Measurements from ENCODE around the gene TRIM63. TPM values are rescaled to one million over a fixed set of nuclear protein-coding genes. Genes with fewer than 3 reads are reported as not detected.
A peak's percentile ranks its signal among the peaks of the same experiment; 100 is the strongest.

The TRIM63 gene
- total and polyA plus RNA-seq, 9 of the 15 experiments (the other 6 are each of a cell fraction or from before 2014, with no cell fraction given), result 0.08 to 0.57 (median 0.36) TPM

- TF ChIP-seq ZBTB49 (CRISPR knock-in tag; IDR thresholded peaks at IDR 0.05; ENCODE audit: borderline replicate concordance), result no peak
- TF ChIP-seq MXI1 (IDR thresholded peaks at IDR 0.05; ENCODE audit: low read depth, low read length), result no peak
- TF ChIP-seq ZNF518B (CRISPR knock-in tag; IDR thresholded peaks at IDR 0.05), result no peak
- no peak for TF ChIP-seq ZBTB12 (CRISPR knock-in tag; IDR thresholded peaks at IDR 0.05)
- TF ChIP-seq NKRF (IDR thresholded peaks at IDR 0.05; ENCODE audit: borderline replicate concordance), result peak; percentile 44; the same call in 1 of the 2 replicates
- no peak for TF ChIP-seq NELFE (IDR thresholded peaks at IDR 0.05; ENCODE audit: insufficient read depth, insufficient read length)
- peak; percentile 93 for TF ChIP-seq SMARCA5 (IDR thresholded peaks at IDR 0.05)
- no peak for TF ChIP-seq ZNF263 (CRISPR knock-in tag; IDR thresholded peaks at IDR 0.05; ENCODE audit: borderline replicate concordance)
- no peak for TF ChIP-seq GTF3C2 (IDR thresholded peaks at IDR 0.05; ENCODE audit: borderline replicate concordance, extremely low read depth, insufficient read length)
- peak; percentile 97 for TF ChIP-seq RBM25 (IDR thresholded peaks at IDR 0.05; ENCODE audit: low read depth, low read length, severe bottlenecking)
- no peak for TF ChIP-seq SMC3 (conservative IDR thresholded peaks at IDR 0.05; ENCODE audit: insufficient read depth, low read depth, low read length)
Measured at GRCh38 chr1:26044414-26044813, 23.0 kb downstream of the TRIM63 start (continued).
